HepG2 (cell line): Measurements from ENCODE around the gene ROCK1. TPM values are rescaled to one million over a fixed set of nuclear protein-coding genes. Genes with fewer than 3 reads are reported as not detected.

Experiments used
- CENPX ChIP-seq: sonication (generic); formaldehyde crosslinking; IDR thresholded peaks from 2 replicates; pipeline ENCODE4 v1.9.0; 2021; ENCODE audit warnings: mild to moderate bottlenecking, missing genetic modification reagents, moderate library complexity
- DRAP1 ChIP-seq: IDR thresholded peaks from 2 replicates; pipeline ENCODE4 v1.6.1; 2016; ENCODE audit warnings: missing genetic modification reagents, missing compliant biosample characterization
- ELK4 ChIP-seq: sonication (generic); formaldehyde crosslinking; IDR thresholded peaks from 2 replicates; pipeline ENCODE4 v1.9.0; 2021; ENCODE audit warnings: missing genetic modification reagents, borderline replicate concordance
- FOXA1 ChIP-seq, 2 experiments: fragments of 450-650 bp in 1 of 2; sonication (generic) in 1 of 2; formaldehyde crosslinking in 1 of 2; IDR thresholded peaks; 2 replicates each; pipeline versions ENCODE4 v1.4.0 to v1.6.1; 2016 to 2020; ENCODE audit warnings: missing genetic modification reagents in 1 of 2
- FOXP1 ChIP-seq, 2 experiments: fragments of 450-650 bp in 1 of 2; IDR thresholded peaks; 2 replicates each; pipeline ENCODE4 v1.6.1; 2017 to 2018; ENCODE audit warnings: antibody characterized with exemption in 1 of 2
- HNF4G ChIP-seq, 2 experiments: sonication (generic) in 1 of 2; formaldehyde crosslinking in 1 of 2; IDR thresholded peaks; 2 replicates each; pipeline versions ENCODE4 v1.4.0 to v1.6.1; 2011 to 2020; ENCODE audit warnings: borderline replicate concordance in 2 of 2, low read depth in 2 of 2, mild to moderate bottlenecking in 2 of 2, low read length in 1 of 2, missing genetic modification reagents in 1 of 2, moderate library complexity in 1 of 2
- MED13 ChIP-seq: sonication (generic); formaldehyde crosslinking; IDR thresholded peaks from 2 replicates; pipeline ENCODE4 v1.5.0; 2020; ENCODE audit warnings: missing genetic modification reagents
- MLLT10 ChIP-seq: sonication (generic); formaldehyde crosslinking; IDR thresholded peaks from 2 replicates; pipeline ENCODE4 v1.4.0; 2020; ENCODE audit warnings: missing genetic modification reagents
- NBN ChIP-seq: fragments of 450-650 bp; conservative IDR thresholded peaks from 2 replicates; pipeline ENCODE4 v1.6.1; 2017
- NONO ChIP-seq, 2 experiments: fragments of 450-650 bp in 1 of 2; sonication (generic) in 1 of 2; formaldehyde crosslinking in 1 of 2; IDR thresholded peaks in 1 of 2; conservative IDR thresholded peaks in 1 of 2; 2 replicates each; pipeline versions ENCODE4 v1.6.1 to v1.8.0; 2017 to 2022; ENCODE audit warnings: mild to moderate bottlenecking in 1 of 2, missing genetic modification reagents in 1 of 2, moderate library complexity in 1 of 2
- POLR2G ChIP-seq: fragments of 200-400 bp; formaldehyde crosslinking; IDR thresholded peaks from 2 replicates; pipeline ENCODE4 v1.6.1; 2018; ENCODE audit warnings: mild to moderate bottlenecking, low read depth, low read length, moderate library complexity
- RNF219 ChIP-seq: sonication (generic); formaldehyde crosslinking; IDR thresholded peaks from 2 replicates; pipeline ENCODE4 v1.5.0; 2020; ENCODE audit warnings: mild to moderate bottlenecking, missing genetic modification reagents
- TIGD3 ChIP-seq: sonication (generic); formaldehyde crosslinking; IDR thresholded peaks from 2 replicates; pipeline ENCODE4 v1.5.1; 2020; ENCODE audit warnings: mild to moderate bottlenecking, missing genetic modification reagents, borderline replicate concordance
- ZBTB43 ChIP-seq: sonication (generic); formaldehyde crosslinking; conservative IDR thresholded peaks from 2 replicates; pipeline ENCODE4 v1.4.0; 2020; ENCODE audit warnings: missing genetic modification reagents
- ZBTB7B ChIP-seq: sonication (generic); formaldehyde crosslinking; IDR thresholded peaks from 2 replicates; pipeline ENCODE4 v1.4.0; 2020; ENCODE audit warnings: missing genetic modification reagents
- ZFAT ChIP-seq: sonication (generic); formaldehyde crosslinking; conservative IDR thresholded peaks from 2 replicates; pipeline ENCODE4 v1.8.1; 2023; ENCODE audit warnings: missing genetic modification reagents, inconsistent platforms
- ZMAT3 ChIP-seq: sonication (generic); formaldehyde crosslinking; conservative IDR thresholded peaks from 2 replicates; pipeline ENCODE4 v1.7.0; 2021; ENCODE audit warnings: missing genetic modification reagents
- ZNF333 ChIP-seq: sonication (generic); formaldehyde crosslinking; IDR thresholded peaks from 2 replicates; pipeline ENCODE4 v1.4.0; 2020; ENCODE audit warnings: mild to moderate bottlenecking, missing genetic modification reagents, borderline replicate concordance
- ZNF672 ChIP-seq: sonication (generic); formaldehyde crosslinking; IDR thresholded peaks from 2 replicates; pipeline ENCODE4 v1.8.1; 2022; ENCODE audit warnings: missing genetic modification reagents
- ZNF674 ChIP-seq: sonication (generic); formaldehyde crosslinking; IDR thresholded peaks from 2 replicates; pipeline ENCODE4 v1.5.0; 2020; ENCODE audit warnings: low read depth, mild to moderate bottlenecking, missing genetic modification reagents
- ZSCAN22 ChIP-seq: sonication (generic); formaldehyde crosslinking; IDR thresholded peaks from 2 replicates; pipeline ENCODE4 v1.4.0; 2020; ENCODE audit warnings: mild to moderate bottlenecking, missing genetic modification reagents
- polyA plus RNA-seq, 8 experiments: library from polyadenylated mRNA; depleted of rRNA in 3 of 8; stranded (reverse) in 7 of 8; unstranded in 1 of 8; fragments of >200 nt; fragmentation: Illumina TruSeq in 4 of 8; extraction: Trizol in 4 of 8; gene quantifications; 2 replicates each; pipeline versions ENCODE4 v1.2.1 to v1.2.3, GENCODE V29; 2011 to 2016; ENCODE audit warnings: low read depth in 4 of 8, missing spikeins in 1 of 8, mixed read lengths in 1 of 8; ENCODE audit not compliant: insufficient read depth in 1 of 8
- total RNA-seq, 5 experiments: library from RNA; depleted of rRNA; stranded (reverse); fragments of >200 nt; fragmentation: Illumina TruSeq; extraction: Trizol; gene quantifications; 2 replicates each; pipeline ENCODE4 v1.2.3, GENCODE V29; 2016; ENCODE audit warnings: low read depth in 1 of 5

The ROCK1 gene
- total and polyA plus RNA-seq, 2 of the 13 experiments (the other 11 are each of a cell fraction or from before 2014, with no cell fraction given): 10.5 to 27.2 TPM

GRCh38 chr18:21111346-21112139 lies at the start of gene ROCK1 (continued):
- TF ChIP-seq FOXP1 (IDR thresholded peaks at IDR 0.05) (no peak), FOXP1 (CRISPR knock-in tag; IDR thresholded peaks at IDR 0.05) (no peak), POLR2G (no peak; the same call in 1 of the 2 replicates), ELK4 (CRISPR knock-in tag) (no peak), ZBTB43 (CRISPR knock-in tag) (0 out of 2 replicates have a peak, but pooled peaks have one; percentile 37), TIGD3 (CRISPR knock-in tag) (no peak), ZNF674 (CRISPR knock-in tag) (no peak), NBN (no peak), ZNF333 (peak; percentile 70; the same call in 1 of the 2 replicates), ZNF672 (no peak), ZSCAN22 (CRISPR knock-in tag) (no peak), ZBTB7B (CRISPR knock-in tag) (peak; percentile 68), RNF219 (CRISPR knock-in tag) (no peak), DRAP1 (CRISPR knock-in tag) (no peak), ZMAT3 (no peak), NONO (IDR thresholded peaks at IDR 0.05) (no peak), NONO (CRISPR knock-in tag; conservative IDR thresholded peaks at IDR 0.05) (no peak; the same call in 1 of the 2 replicates), ZFAT (no peak), FOXA1 (IDR thresholded peaks at IDR 0.05) (no peak), FOXA1 (CRISPR knock-in tag; IDR thresholded peaks at IDR 0.05) (no peak), HNF4G (IDR thresholded peaks at IDR 0.05; ENCODE audit: borderline replicate concordance, low read depth, low read length) (no peak), HNF4G (CRISPR knock-in tag; IDR thresholded peaks at IDR 0.05; ENCODE audit: borderline replicate concordance, low read depth) (no peak; the same call in 1 of the 2 replicates), MLLT10 (no peak), CENPX (CRISPR knock-in tag) (no peak), MED13 (0 out of 2 replicates have a peak, but pooled peaks have one; percentile 44)
